ENCODE data around the gene TIMM44.

DNA sequence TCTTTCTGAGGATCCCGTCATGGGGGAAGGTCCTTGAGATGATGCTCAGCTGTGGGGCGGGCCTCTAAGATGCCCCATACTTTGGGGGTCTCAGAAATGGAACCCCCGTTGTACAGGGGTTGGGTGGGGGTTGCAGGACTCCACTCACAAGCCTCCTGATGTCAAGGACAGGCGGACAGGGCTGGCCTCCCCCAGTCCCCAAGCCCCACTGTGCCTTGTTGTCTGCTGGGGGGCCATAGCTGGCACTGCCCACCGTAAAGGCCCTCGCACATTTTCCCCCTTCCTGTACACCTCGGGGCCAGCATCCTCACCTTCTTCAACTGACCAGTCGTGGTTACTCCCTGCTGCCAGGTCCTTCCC lies 20.6 kb downstream of the TIMM44 start:
- TF ChIP-seq, protein P1, sequence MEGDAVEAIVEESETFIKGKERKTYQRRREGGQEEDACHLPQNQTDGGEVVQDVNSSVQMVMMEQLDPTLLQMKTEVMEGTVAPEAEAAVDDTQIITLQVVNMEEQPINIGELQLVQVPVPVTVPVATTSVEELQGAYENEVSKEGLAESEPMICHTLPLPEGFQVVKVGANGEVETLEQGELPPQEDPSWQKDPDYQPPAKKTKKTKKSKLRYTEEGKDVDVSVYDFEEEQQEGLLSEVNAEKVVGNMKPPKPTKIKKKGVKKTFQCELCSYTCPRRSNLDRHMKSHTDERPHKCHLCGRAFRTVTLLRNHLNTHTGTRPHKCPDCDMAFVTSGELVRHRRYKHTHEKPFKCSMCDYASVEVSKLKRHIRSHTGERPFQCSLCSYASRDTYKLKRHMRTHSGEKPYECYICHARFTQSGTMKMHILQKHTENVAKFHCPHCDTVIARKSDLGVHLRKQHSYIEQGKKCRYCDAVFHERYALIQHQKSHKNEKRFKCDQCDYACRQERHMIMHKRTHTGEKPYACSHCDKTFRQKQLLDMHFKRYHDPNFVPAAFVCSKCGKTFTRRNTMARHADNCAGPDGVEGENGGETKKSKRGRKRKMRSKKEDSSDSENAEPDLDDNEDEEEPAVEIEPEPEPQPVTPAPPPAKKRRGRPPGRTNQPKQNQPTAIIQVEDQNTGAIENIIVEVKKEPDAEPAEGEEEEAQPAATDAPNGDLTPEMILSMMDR (IDR thresholded peaks at IDR 0.05): no peak
- TF ChIP-seq POLR2A (IDR thresholded peaks at IDR 0.05): no peak

Data from tibial nerve (tissue), 3 donors.